Smooth muscle cell (in vitro differentiated cells): ENCODE data around the gene TNS1. TPM values are rescaled to one million over a fixed set of nuclear protein-coding genes. Genes with fewer than 3 reads are reported as not detected.

Experiments
- DNase-seq: peaks from one replicate; lab custom pipeline; 2025; ENCODE audit not compliant: unreplicated experiment; lab: John Stamatoyannopoulos, UW
- H2AFZ ChIP-seq: fragments of 200-600 bp; sonication (generic); 2 replicates; pipeline ENCODE4 v1.6.0; 2016; ENCODE audit warnings: antibody characterized with exemption, low read depth, mild to moderate bottlenecking
- H3F3A ChIP-seq: fragments of 200-600 bp; sonication (generic); 2 replicates; pipeline ENCODE4 v1.6.0; 2017; ENCODE audit warnings: antibody characterized with exemption, low read depth
- H3K27ac ChIP-seq: fragments of 200-600 bp; sonication (generic); 2 replicates; pipeline ENCODE4 v1.5.1; 2016; ENCODE audit warnings: low read depth, mild to moderate bottlenecking
- H3K27me3 ChIP-seq: fragments of 200-600 bp; sonication (generic); 2 replicates; pipeline ENCODE4 v1.6.1; 2016; ENCODE audit warnings: low read depth, mild to moderate bottlenecking
- H3K36me3 ChIP-seq: fragments of 200-600 bp; sonication (generic); 2 replicates; pipeline ENCODE4 v1.5.1; 2016; ENCODE audit warnings: low read depth
- H3K4me1 ChIP-seq: fragments of 200-600 bp; sonication (generic); 2 replicates; pipeline ENCODE4 v1.5.1; 2016; ENCODE audit warnings: low read depth
- H3K4me2 ChIP-seq: fragments of 200-600 bp; sonication (generic); 2 replicates; pipeline ENCODE4 v1.6.0; 2016; ENCODE audit warnings: mild to moderate bottlenecking
- H3K4me3 ChIP-seq: fragments of 200-600 bp; sonication (generic); 2 replicates; pipeline ENCODE4 v1.5.1; 2016; ENCODE audit warnings: mild to moderate bottlenecking
- H3K79me2 ChIP-seq: fragments of 200-600 bp; sonication (generic); 2 replicates; pipeline ENCODE4 v1.6.0; 2016; ENCODE audit warnings: low read depth, mild to moderate bottlenecking
- H3K9ac ChIP-seq: fragments of 200-600 bp; sonication (generic); 2 replicates; pipeline ENCODE4 v1.6.0; 2016; ENCODE audit warnings: low read depth
- H3K9me3 ChIP-seq: fragments of 200-600 bp; sonication (generic); replicated peaks from 2 replicates; pipeline ENCODE4 v1.5.1; 2016; ENCODE audit warnings: low read depth
- H4K20me1 ChIP-seq: fragments of 200-600 bp; sonication (generic); 2 replicates; pipeline ENCODE4 v1.6.0; 2016; ENCODE audit warnings: low read depth
- CTCF ChIP-seq: fragments of 200-600 bp; sonication (generic); IDR thresholded peaks from 2 replicates; pipeline ENCODE4 v1.5.1; 2017; ENCODE audit warnings: borderline replicate concordance, mild to moderate bottlenecking, antibody characterized with exemption; ENCODE audit not compliant: insufficient read depth, poor library complexity, severe bottlenecking
- WGBS: methylation state at CpG from one replicate; pipeline ENCODE4 v1.1.7; 2016; ENCODE audit warnings: low lambda C conversion rate; 5-methylcytosine and 5-hydroxymethylcytosine counted together
- polyA plus RNA-seq: library from polyadenylated mRNA; unstranded; fragments of >200 nt; fragmentation: Nextera tagmentation; extraction: Ambion mirVana; gene quantifications from 2 replicates; pipeline ENCODE4 v1.2.1, GENCODE V29; 2016
- total RNA-seq: library from RNA; depleted of rRNA; stranded (reverse); fragments of >200 nt; gene quantifications from 2 replicates; pipeline ENCODE4 v1.2.3, GENCODE V29; 2014

Gene TNS1
- total and polyA plus RNA-seq, 2 experiments from 2014 or later = 52.3 to 61.5 TPM

- Histone ChIP-seq H3K9ac (no peak overlapping the region), H3K79me2 (peaks cover 30% of the 10 kb centered on the region), H3K36me3 (no peaks in the 10 kb centered on the region), H3K4me3 (no peak overlapping the region), H3K27me3 (no peaks in the 10 kb centered on the region), H3K27ac (peak overlapping the region; percentile 97), H3K4me1 (no peaks in the 10 kb centered on the region), H3K4me2 (no peak overlapping the region), H3F3A (peaks cover 8% of the 10 kb centered on the region), H3K9me3 (no peaks in the 10 kb centered on the region), H2AFZ (no peak overlapping the region), H4K20me1 (peaks cover 80% of the 10 kb centered on the region)
- no peak for TF ChIP-seq CTCF
- WGBS = 93% methylated on average over 5 of the region's 5 CpGs
- no peak for DNase-seq
Observed at GRCh38 chr2:217859926-217860325, 142.9 kb downstream of the TNS1 start.

GRCh38 chr2:217858519-217859491 is 144.0 kb downstream of the TNS1 start:
- no peak for TF ChIP-seq CTCF
- no peaks in the 10 kb centered on the region for H3K9me3 ChIP-seq
- peak overlapping the region; percentile 80 for H3K9ac ChIP-seq
- H3K79me2 ChIP-seq = peaks cover 41% of the 10 kb centered on the region
- peaks cover 12% of the 10 kb centered on the region for H3F3A ChIP-seq
- H3K4me3 ChIP-seq = peak overlapping the region; percentile 11
- peaks cover 80% of the 10 kb centered on the region for H4K20me1 ChIP-seq
- H3K4me1 ChIP-seq = peaks cover under 1% of the 10 kb centered on the region
- no peak overlapping the region for H2AFZ ChIP-seq
- WGBS = 16% methylated on average over 8 of the region's 11 CpGs
- H3K27ac ChIP-seq = peak overlapping the region; percentile 97
- no peaks in the 10 kb centered on the region for H3K27me3 ChIP-seq
- peak; percentile 72 for DNase-seq
- peak overlapping the region; percentile 75 for H3K4me2 ChIP-seq
- H3K36me3 ChIP-seq = no peaks in the 10 kb centered on the region

DNA sequence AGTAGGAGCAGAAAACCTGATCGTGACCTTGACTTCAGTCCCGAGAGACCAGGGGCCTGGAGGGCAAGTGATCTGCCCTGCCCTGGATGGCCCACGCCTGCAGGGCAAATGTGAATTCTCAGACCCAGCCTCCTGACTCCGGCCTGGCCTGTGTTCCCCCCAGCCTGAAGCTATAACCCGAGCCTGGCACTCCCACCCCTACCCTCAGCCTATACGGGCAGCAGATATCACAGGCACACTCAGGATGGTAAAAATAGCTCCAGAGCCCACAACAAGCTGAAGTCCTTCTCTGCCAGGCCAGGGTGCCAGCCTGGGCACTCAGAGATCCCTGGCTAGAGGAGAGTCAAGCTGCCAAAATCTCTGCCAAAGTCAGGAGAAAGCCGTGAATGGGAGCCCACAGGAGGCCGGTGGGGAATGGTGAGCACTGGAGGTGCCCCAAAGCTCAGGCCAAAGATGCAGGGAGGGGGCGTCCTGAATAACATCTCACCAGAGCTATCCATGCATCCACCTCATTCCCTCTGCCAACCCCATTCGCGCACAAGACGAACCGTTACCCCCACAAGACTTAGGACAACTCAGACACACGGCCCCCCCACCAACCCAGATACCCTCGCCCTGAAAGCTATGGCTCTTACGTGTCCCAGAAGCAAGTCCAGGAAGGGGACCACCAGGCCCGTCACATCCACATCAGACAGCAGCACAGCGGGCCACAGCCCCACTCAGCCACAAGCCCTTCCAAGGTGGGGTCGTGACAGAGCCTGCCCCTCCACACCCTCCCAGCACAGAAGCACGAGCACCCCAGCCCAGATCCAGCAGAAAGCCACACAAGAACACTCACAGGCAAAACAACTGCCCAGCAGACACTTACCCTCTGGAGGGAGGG is 144.9 kb downstream of the TNS1 start:
- Histone ChIP-seq H3K4me2 (peak overlapping the region; percentile 75), H3K79me2 (peaks cover 47% of the 10 kb centered on the region), H3K4me1 (peaks cover 10% of the 10 kb centered on the region), H3K27ac (peak overlapping the region; percentile 97), H3F3A (peaks cover 17% of the 10 kb centered on the region), H3K9ac (peak overlapping the region; percentile 17), H2AFZ (no peak overlapping the region), H3K27me3 (no peaks in the 10 kb centered on the region), H3K36me3 (no peaks in the 10 kb centered on the region), H4K20me1 (peaks cover 80% of the 10 kb centered on the region), H3K9me3 (no peaks in the 10 kb centered on the region), H3K4me3 (peak overlapping the region; percentile 11)
- no peak for TF ChIP-seq CTCF
- DNase-seq = no peak
- WGBS = 57% methylated on average over 20 of the region's 20 CpGs
